Measurements from ENCODE around the gene KRTAP10-12. TPM values are rescaled to one million over a fixed set of nuclear protein-coding genes. Genes with fewer than 3 reads are reported as not detected.

The KRTAP10-12 gene
- polyA plus RNA-seq, 1 of the 3 experiments (the other 2 are of a cell fraction), result not detected

DNA sequence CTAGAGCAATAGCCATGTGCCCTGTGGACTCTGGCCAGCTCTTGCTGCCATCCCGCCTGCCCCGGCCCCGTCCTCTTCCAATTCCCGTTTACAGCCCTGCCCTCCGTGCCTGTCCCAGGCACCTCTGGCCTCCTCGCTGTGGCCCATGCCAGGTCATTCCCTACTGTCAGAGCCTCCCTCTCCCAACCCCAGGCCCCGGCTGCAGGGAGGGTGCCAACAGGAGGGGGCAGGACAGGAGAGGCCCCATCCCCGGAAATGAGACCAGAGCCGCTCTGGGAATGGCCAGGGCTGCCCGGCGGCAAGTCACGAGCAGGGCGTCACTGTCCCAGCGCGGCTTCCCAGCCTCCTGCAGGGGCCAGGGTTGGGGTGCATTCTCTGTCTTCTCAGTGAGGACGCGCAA is 37.9 kb downstream of the KRTAP10-12 start (continued):
- TF ChIP-seq, protein P1, sequence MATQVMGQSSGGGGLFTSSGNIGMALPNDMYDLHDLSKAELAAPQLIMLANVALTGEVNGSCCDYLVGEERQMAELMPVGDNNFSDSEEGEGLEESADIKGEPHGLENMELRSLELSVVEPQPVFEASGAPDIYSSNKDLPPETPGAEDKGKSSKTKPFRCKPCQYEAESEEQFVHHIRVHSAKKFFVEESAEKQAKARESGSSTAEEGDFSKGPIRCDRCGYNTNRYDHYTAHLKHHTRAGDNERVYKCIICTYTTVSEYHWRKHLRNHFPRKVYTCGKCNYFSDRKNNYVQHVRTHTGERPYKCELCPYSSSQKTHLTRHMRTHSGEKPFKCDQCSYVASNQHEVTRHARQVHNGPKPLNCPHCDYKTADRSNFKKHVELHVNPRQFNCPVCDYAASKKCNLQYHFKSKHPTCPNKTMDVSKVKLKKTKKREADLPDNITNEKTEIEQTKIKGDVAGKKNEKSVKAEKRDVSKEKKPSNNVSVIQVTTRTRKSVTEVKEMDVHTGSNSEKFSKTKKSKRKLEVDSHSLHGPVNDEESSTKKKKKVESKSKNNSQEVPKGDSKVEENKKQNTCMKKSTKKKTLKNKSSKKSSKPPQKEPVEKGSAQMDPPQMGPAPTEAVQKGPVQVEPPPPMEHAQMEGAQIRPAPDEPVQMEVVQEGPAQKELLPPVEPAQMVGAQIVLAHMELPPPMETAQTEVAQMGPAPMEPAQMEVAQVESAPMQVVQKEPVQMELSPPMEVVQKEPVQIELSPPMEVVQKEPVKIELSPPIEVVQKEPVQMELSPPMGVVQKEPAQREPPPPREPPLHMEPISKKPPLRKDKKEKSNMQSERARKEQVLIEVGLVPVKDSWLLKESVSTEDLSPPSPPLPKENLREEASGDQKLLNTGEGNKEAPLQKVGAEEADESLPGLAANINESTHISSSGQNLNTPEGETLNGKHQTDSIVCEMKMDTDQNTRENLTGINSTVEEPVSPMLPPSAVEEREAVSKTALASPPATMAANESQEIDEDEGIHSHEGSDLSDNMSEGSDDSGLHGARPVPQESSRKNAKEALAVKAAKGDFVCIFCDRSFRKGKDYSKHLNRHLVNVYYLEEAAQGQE (IDR thresholded peaks at IDR 0.05; ENCODE audit: low read depth, low read length), result no peak
- TF ChIP-seq GATA2 (CRISPR knock-in tag; IDR thresholded peaks at IDR 0.05) (no peak), RFX5 (IDR thresholded peaks at IDR 0.05; ENCODE audit: low read length) (no peak), EZH2phosphoT487 (IDR thresholded peaks at IDR 0.05; ENCODE audit: borderline replicate concordance, low read depth) (no peak), MEF2A (IDR thresholded peaks at IDR 0.05; ENCODE audit: borderline replicate concordance, low read depth) (no peak), CHD2 (IDR thresholded peaks at IDR 0.05; ENCODE audit: low read length, partially characterized antibody) (no peak), USF1 (IDR thresholded peaks at IDR 0.05; ENCODE audit: borderline replicate concordance, low read depth) (no peak), TEAD4 (IDR thresholded peaks at IDR 0.05; ENCODE audit: borderline replicate concordance, insufficient read depth) (no peak), JUND (IDR thresholded peaks at IDR 0.05) (no peak), TAF1 (IDR thresholded peaks at IDR 0.05; ENCODE audit: borderline replicate concordance, low read depth, low read length) (no peak)

GRCh38 chr21:44735821-44736220 is 38.8 kb downstream of the KRTAP10-12 start:
- no peak overlapping the region for H3K9ac ChIP-seq
- H3K27me3 ChIP-seq (ENCODE audit: insufficient read depth), result peaks cover 2% of the 10 kb centered on the region
- no peaks in the 10 kb centered on the region for H3K79me2 ChIP-seq (ENCODE audit: insufficient read depth)
- ChIA-PET CTCF (interaction anchor here (1.0 to 1.8 kb wide), 2 partner anchors 9 to 58 kb away, joined by 4 to 7 read pairs; no protein-coding TSS in a partner anchor), POLR2A (no interaction called here)
- no peaks in the 10 kb centered on the region for H3K36me3 ChIP-seq (replicated peaks in 1 of 2; ENCODE audit: control insufficient read depth in 1 of 2, insufficient read depth in 2 of 2, low read length in 1 of 2)
- no peak overlapping the region for H3K4me2 ChIP-seq
- H3F3A ChIP-seq (replicated peaks; ENCODE audit: insufficient read depth), result no peaks in the 10 kb centered on the region
- H3K4me3 ChIP-seq (ENCODE audit: low read depth in 2 of 2, low read length in 1 of 2), result no peak overlapping the region
- H3K4me1 ChIP-seq (ENCODE audit: control insufficient read depth in 1 of 2, insufficient read depth in 2 of 2, low read depth in 1 of 2, low read length in 1 of 2), result no peaks in the 10 kb centered on the region
- DNase-seq, result no peak
- no peaks in the 10 kb centered on the region for H3K9me2 ChIP-seq
- peaks cover 10% of the 10 kb centered on the region; the same call in 1 of the 2 replicates for H3K9me3 ChIP-seq
- TF ChIP-seq, protein P2, sequence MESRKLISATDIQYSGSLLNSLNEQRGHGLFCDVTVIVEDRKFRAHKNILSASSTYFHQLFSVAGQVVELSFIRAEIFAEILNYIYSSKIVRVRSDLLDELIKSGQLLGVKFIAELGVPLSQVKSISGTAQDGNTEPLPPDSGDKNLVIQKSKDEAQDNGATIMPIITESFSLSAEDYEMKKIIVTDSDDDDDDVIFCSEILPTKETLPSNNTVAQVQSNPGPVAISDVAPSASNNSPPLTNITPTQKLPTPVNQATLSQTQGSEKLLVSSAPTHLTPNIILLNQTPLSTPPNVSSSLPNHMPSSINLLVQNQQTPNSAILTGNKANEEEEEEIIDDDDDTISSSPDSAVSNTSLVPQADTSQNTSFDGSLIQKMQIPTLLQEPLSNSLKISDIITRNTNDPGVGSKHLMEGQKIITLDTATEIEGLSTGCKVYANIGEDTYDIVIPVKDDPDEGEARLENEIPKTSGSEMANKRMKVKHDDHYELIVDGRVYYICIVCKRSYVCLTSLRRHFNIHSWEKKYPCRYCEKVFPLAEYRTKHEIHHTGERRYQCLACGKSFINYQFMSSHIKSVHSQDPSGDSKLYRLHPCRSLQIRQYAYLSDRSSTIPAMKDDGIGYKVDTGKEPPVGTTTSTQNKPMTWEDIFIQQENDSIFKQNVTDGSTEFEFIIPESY (IDR thresholded peaks at IDR 0.05; ENCODE audit: borderline replicate concordance, low read depth), result no peak
- TF ChIP-seq, protein P3, sequence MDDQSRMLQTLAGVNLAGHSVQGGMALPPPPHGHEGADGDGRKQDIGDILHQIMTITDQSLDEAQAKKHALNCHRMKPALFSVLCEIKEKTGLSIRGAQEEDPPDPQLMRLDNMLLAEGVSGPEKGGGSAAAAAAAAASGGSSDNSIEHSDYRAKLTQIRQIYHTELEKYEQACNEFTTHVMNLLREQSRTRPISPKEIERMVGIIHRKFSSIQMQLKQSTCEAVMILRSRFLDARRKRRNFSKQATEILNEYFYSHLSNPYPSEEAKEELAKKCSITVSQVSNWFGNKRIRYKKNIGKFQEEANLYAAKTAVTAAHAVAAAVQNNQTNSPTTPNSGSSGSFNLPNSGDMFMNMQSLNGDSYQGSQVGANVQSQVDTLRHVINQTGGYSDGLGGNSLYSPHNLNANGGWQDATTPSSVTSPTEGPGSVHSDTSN (IDR thresholded peaks at IDR 0.05), result no peak
- TF ChIP-seq TEAD4 (IDR thresholded peaks at IDR 0.05; ENCODE audit: borderline replicate concordance, insufficient read depth) (no peak), SIN3A (IDR thresholded peaks at IDR 0.05; ENCODE audit: borderline replicate concordance, low read depth, low read length) (no peak), FOSL2 (IDR thresholded peaks at IDR 0.05; ENCODE audit: borderline replicate concordance, low read depth) (no peak), YY1 (IDR thresholded peaks at IDR 0.05; ENCODE audit: low read depth) (no peak), TCF12 (IDR thresholded peaks at IDR 0.05) (no peak), CHD2 (IDR thresholded peaks at IDR 0.05; ENCODE audit: low read length, partially characterized antibody) (no peak)
- H2AFZ ChIP-seq (ENCODE audit: low read depth), result no peak overlapping the region
- H4K20me1 ChIP-seq (ENCODE audit: insufficient read depth), result no peaks in the 10 kb centered on the region
- WGBS (ENCODE audit: low lambda C conversion rate), result 61% methylated on average over 4 of the region's 6 CpGs
- no peak overlapping the region for H3K27ac ChIP-seq (ENCODE audit: low read depth in 2 of 2, low read length in 1 of 2)

Measured in SK-N-SH (cell line).